KMS-11 (cell line): ENCODE data around the gene ACAD10.
"Not testable (repeated sequence)": the region's sequence is repeated elsewhere in the genome, so short reads cannot be mapped to it uniquely, and the experiment has no call there.

Experiments used
- H2AFZ ChIP-seq: fragments of 200-600 bp; sonication (generic); 2 replicates; pipeline ENCODE4 v1.6.1; 2016; ENCODE audit warnings: antibody characterized with exemption, mixed run types, low read depth
- H3K27ac ChIP-seq: fragments of 200-600 bp; sonication (generic); 2 replicates; pipeline ENCODE4 v1.6.1; 2016; ENCODE audit warnings: mild to moderate bottlenecking, mixed run types
- H3K27me3 ChIP-seq: fragments of 200-600 bp; sonication (generic); 2 replicates; pipeline ENCODE4 v1.6.1; 2017; ENCODE audit warnings: mild to moderate bottlenecking, low read depth, mixed run types, moderate library complexity; ENCODE audit not compliant: insufficient read depth
- H3K36me3 ChIP-seq: fragments of 200-600 bp; sonication (generic); 2 replicates; pipeline ENCODE4 v1.6.1; 2017; ENCODE audit warnings: mild to moderate bottlenecking, mixed run types; ENCODE audit not compliant: insufficient read depth
- H3K4me1 ChIP-seq: fragments of 200-600 bp; sonication (generic); 2 replicates; pipeline ENCODE4 v1.6.1; 2016; ENCODE audit warnings: mild to moderate bottlenecking, low read depth, mixed run types; ENCODE audit not compliant: poor library complexity, severe bottlenecking
- H3K4me2 ChIP-seq: fragments of 200-600 bp; sonication (generic); 2 replicates; pipeline ENCODE4 v1.7.0; 2016; ENCODE audit warnings: mild to moderate bottlenecking, mixed run types
- H3K4me3 ChIP-seq: fragments of 200-600 bp; sonication (generic); IDR thresholded peaks from 2 replicates; pipeline ENCODE4 v1.6.1; 2017; ENCODE audit warnings: low read depth, low read length, mixed read lengths; ENCODE audit not compliant: insufficient read depth
- H3K79me2 ChIP-seq: fragments of 200-600 bp; sonication (generic); 2 replicates; pipeline ENCODE4 v1.6.1; 2016; ENCODE audit warnings: low read depth, mixed run types; ENCODE audit not compliant: insufficient read depth
- H3K9ac ChIP-seq: fragments of 200-600 bp; sonication (generic); 2 replicates; pipeline ENCODE4 v1.6.1; 2016; ENCODE audit warnings: mild to moderate bottlenecking, mixed run types
- H4K20me1 ChIP-seq: fragments of 200-600 bp; sonication (generic); 2 replicates; pipeline ENCODE4 v1.6.1; 2016; ENCODE audit warnings: mild to moderate bottlenecking, mixed run types; ENCODE audit not compliant: insufficient read depth
- CTCF ChIP-seq: fragments of 200-600 bp; sonication (generic); conservative IDR thresholded peaks from 2 replicates; pipeline ENCODE4 v1.6.1; 2017; ENCODE audit warnings: low read depth, mild to moderate bottlenecking, antibody characterized with exemption, low read length, moderate library complexity, mixed read lengths

ACAD10 gene

GRCh38 chr12:111705672-111706071 lies 19.8 kb downstream of the ACAD10 start:
- Histone ChIP-seq H3K27me3 (no peaks in the 10 kb centered on the region), H2AFZ (no peak overlapping the region), H3K79me2 (no peaks in the 10 kb centered on the region), H4K20me1 (no peaks in the 10 kb centered on the region), H3K4me1 (no peaks in the 10 kb centered on the region), H3K9ac (no peak overlapping the region), H3K4me2 (no peak overlapping the region), H3K4me3 (no peak overlapping the region), H3K36me3 (no peaks in the 10 kb centered on the region), H3K27ac (no peak overlapping the region)
- no peak for TF ChIP-seq CTCF

DNA sequence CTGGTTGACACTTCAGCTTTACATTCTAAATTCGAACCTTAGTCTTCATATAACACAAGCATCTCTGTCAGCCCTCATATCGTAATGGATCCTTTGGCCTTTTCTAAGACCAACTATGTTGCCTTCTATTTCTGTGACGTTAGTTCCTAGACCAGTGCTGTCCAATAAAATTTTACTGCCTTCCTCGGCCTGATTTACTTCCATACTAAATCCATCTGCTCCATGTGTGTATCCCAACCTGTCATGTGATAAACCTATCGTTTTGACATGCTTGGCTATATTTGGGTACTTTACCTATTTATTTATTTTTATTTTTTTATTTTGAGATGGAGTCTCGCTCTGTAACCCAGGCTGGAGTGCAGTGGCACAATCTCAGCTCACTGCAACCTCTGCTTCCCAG lies 20.3 kb downstream of the ACAD10 start:
- no peak overlapping the region for H3K4me3 ChIP-seq
- no peaks in the 10 kb centered on the region for H3K36me3 ChIP-seq
- H3K4me2 ChIP-seq, result no peak overlapping the region
- H4K20me1 ChIP-seq, result no peaks in the 10 kb centered on the region
- H3K79me2 ChIP-seq, result no peaks in the 10 kb centered on the region
- H3K27me3 ChIP-seq, result no peaks in the 10 kb centered on the region
- no peak overlapping the region for H2AFZ ChIP-seq
- no peaks in the 10 kb centered on the region for H3K4me1 ChIP-seq
- no peak overlapping the region for H3K9ac ChIP-seq
- H3K27ac ChIP-seq, result no peak overlapping the region
- no peak for TF ChIP-seq CTCF

DNA sequence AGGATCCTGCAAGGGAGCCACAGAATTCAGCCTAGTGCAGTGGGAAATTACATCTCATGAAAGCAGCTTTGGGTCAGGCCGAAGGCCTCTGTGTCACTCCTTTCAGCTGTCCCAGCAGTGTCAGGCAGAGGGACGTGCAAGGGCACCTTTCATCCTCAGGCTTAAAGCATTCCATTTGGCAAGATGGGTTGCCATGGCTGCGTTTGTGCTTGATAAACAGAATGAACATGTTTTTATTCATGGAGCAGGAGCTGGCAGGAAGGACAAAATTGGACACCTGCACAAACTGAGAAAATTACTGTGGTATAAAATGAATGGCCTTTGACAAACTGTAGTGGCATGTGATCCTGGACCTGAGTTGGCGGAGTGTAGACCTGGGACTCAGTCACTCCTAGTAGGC lies 29.4 kb downstream of the ACAD10 start:
- Histone ChIP-seq H3K4me3 (no peak overlapping the region), H2AFZ (no peak overlapping the region), H3K4me2 (no peak overlapping the region), H3K79me2 (no peaks in the 10 kb centered on the region), H3K27me3 (no peaks in the 10 kb centered on the region), H3K9ac (no peak overlapping the region), H3K4me1 (no peaks in the 10 kb centered on the region), H4K20me1 (no peaks in the 10 kb centered on the region), H3K27ac (no peak overlapping the region), H3K36me3 (no peaks in the 10 kb centered on the region)
- TF ChIP-seq CTCF, result no peak

DNA sequence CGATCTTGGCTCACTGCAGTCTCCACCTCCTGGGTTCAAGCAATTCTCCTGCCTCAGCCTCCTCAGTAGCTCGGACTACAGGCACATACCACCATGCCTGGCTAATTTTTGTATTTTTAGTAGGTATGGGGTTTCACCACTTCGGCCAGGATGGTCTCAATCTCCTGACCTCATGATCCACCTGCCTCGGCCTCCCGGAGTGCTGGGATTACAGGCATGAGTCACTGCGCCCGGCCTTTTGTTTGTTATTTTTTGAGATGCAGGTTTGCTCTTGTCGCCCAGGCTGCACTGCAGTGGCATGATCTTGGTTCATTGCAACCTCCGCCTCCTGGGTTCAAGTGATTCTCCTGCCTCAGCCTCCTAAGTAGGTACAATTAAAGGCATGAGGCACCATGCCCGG lies 33.5 kb downstream of the ACAD10 start:
- not testable (repeated sequence) for H3K4me2 ChIP-seq, H3K79me2 ChIP-seq, H4K20me1 ChIP-seq, H3K27me3 ChIP-seq, H3K36me3 ChIP-seq, H3K4me3 ChIP-seq, H3K9ac ChIP-seq, H3K4me1 ChIP-seq, H3K27ac ChIP-seq, H2AFZ ChIP-seq

- H3K9ac ChIP-seq, result no peak overlapping the region
- H3K4me2 ChIP-seq, result no peak overlapping the region
- no peaks in the 10 kb centered on the region for H3K4me1 ChIP-seq
- TF ChIP-seq CTCF, result no peak
- no peaks in the 10 kb centered on the region for H3K79me2 ChIP-seq
- no peaks in the 10 kb centered on the region for H3K36me3 ChIP-seq
- H3K27me3 ChIP-seq, result no peaks in the 10 kb centered on the region
- no peak overlapping the region for H2AFZ ChIP-seq
- no peak overlapping the region for H3K27ac ChIP-seq
- no peaks in the 10 kb centered on the region for H4K20me1 ChIP-seq
- no peak overlapping the region for H3K4me3 ChIP-seq
These were observed 34.6 kb downstream of the ACAD10 start for GRCh38 chr12:111720457-111720856.

DNA sequence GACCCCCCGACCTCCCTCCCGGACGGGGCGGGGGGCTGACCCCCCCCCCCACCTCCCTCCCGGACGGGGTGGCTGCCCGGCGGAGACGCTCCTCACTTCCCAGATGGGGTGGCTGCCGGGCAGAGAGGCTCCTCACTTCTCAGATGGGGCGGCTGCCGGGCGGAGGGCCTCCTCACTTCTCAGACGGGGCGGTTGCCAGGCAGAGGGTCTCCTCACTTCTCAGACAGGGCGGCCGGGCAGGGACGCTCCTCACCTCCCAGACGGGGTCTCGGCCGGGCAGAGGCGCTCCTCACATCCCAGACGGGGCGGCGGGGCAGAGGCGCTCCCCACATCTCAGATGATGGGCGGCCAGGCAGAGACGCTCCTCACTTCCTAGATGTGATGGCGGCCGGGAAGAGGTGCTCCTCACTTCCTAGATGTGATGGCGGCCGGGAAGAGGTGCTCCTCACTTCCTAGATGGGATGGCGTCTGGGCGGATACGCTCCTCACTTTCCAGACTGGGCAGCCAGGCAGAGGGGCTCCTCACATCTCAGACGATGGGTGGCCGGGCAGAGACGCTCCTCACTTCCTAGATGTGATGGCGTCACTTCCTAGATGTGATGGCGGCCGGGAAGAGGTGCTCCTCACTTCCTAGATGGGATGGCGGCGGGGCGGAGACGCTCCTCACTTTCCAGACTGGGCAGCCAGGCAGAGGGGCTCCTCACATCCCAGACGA lies 38.0 kb downstream of the ACAD10 start:
- not testable (repeated sequence) for H3K79me2 ChIP-seq, H3K27ac ChIP-seq, H3K4me1 ChIP-seq, H3K36me3 ChIP-seq, H3K9ac ChIP-seq, H3K27me3 ChIP-seq, H2AFZ ChIP-seq, H4K20me1 ChIP-seq, H3K4me2 ChIP-seq, H3K4me3 ChIP-seq
